NCI-H1417 treated with DMSO at 0.1 percent for 48 hours (cell line): ENCODE measurements around the gene NIPAL3.
"Not testable (repeated sequence)": the region's sequence is repeated elsewhere in the genome, so short reads cannot be mapped to it uniquely, and the experiment has no call there.

Source experiments
- DNase-seq: peaks from one replicate; lab custom pipeline; 2025; lab: John Stamatoyannopoulos, UW

The NIPAL3 gene

GRCh38 chr1:24517898-24518297, 102.3 kb downstream of the NIPAL3 start:
- no peak for DNase-seq

GRCh38 chr1:24520282-24520681, 104.7 kb downstream of the NIPAL3 start:
- not testable (repeated sequence) for DNase-seq
